ENCODE data around the gene AKR7A2. TPM values are rescaled to one million over a fixed set of nuclear protein-coding genes. Genes with fewer than 3 reads are reported as not detected.

Gene AKR7A2
- total RNA-seq, 4 donors from 2014 or later, result 45.2 to 68.2 (median 59.6) TPM

- Histone ChIP-seq H3K27me3 (no peaks in the 10 kb centered on the region), H3K36me3 (peaks cover 15 to 72% (median 66%) of the 10 kb centered on the region in 4 donors), H3K4me3 (no peak overlapping the region), H3K4me1 (peaks cover 9 to 43% (median 33%) of the 10 kb centered on the region in 4 donors), H3K9me3 (no peaks in the 10 kb centered on the region), H3K27ac (replicated peaks in 1 of 4) (no peak overlapping the region)
- DNase-seq (ENCODE audit: extremely low spot score), result no peak
- intact Hi-C loops (cut with DNase I), result no loop called here
- TF ChIP-seq POLR2AphosphoS5 (IDR thresholded peaks at IDR 0.05) (no peak), CTCF (IDR thresholded peaks at IDR 0.05) (no peak), POLR2A (IDR thresholded peaks at IDR 0.05; ENCODE audit: low read depth) (no peak), EP300 (IDR thresholded peaks at IDR 0.05) (no peak)
- 85% methylated on average over 18 of the region's 19 CpGs for WGBS
Observed at GRCh38 chr1:19339214-19339861, 27.4 kb upstream of the AKR7A2 start.

- no peak overlapping the region for H3K27ac ChIP-seq (replicated peaks in 1 of 4)
- intact Hi-C loops (cut with DNase I), result no loop called here
- H3K4me3 ChIP-seq, result no peak overlapping the region
- WGBS, result 72% methylated on average over 27 of the region's 27 CpGs
- H3K9me3 ChIP-seq, result no peaks in the 10 kb centered on the region
- peaks cover 9 to 33% (median 24%) of the 10 kb centered on the region in 4 donors for H3K4me1 ChIP-seq
- peak; percentile 17 to 28 (median 22) for TF ChIP-seq CTCF (IDR thresholded peaks at IDR 0.05)
- TF ChIP-seq EP300 (IDR thresholded peaks at IDR 0.05), result no peak
- peak in 1 of 2 donors; percentile 11 for TF ChIP-seq POLR2AphosphoS5 (IDR thresholded peaks at IDR 0.05)
- TF ChIP-seq POLR2A (IDR thresholded peaks at IDR 0.05; ENCODE audit: low read depth), result no peak
- peaks cover 8 to 65% (median 56%) of the 10 kb centered on the region in 4 donors for H3K36me3 ChIP-seq
- DNase-seq (ENCODE audit: extremely low spot score), result no peak
- H3K27me3 ChIP-seq, result no peaks in the 10 kb centered on the region
Observed at GRCh38 chr1:19338323-19338762, 26.4 kb upstream of the AKR7A2 start.

GRCh38 chr1:19337289-19337688 lies 25.3 kb upstream of the AKR7A2 start:
- no peak for DNase-seq (ENCODE audit: extremely low spot score)
- H3K4me1 ChIP-seq, result peaks cover 7 to 25% (median 14%) of the 10 kb centered on the region in 4 donors
- no peak for TF ChIP-seq POLR2A (IDR thresholded peaks at IDR 0.05; ENCODE audit: low read depth)
- no peak for TF ChIP-seq EP300 (IDR thresholded peaks at IDR 0.05)
- no peak for TF ChIP-seq CTCF (IDR thresholded peaks at IDR 0.05)
- no peak for TF ChIP-seq POLR2AphosphoS5 (IDR thresholded peaks at IDR 0.05)
- no peaks in the 10 kb centered on the region for H3K9me3 ChIP-seq
- H3K27me3 ChIP-seq, result no peaks in the 10 kb centered on the region
- WGBS, result 93% methylated on average over 4 of the region's 4 CpGs
- intact Hi-C loops (cut with DNase I), result no loop called here
- no peak overlapping the region for H3K27ac ChIP-seq (replicated peaks in 1 of 4)
- peaks cover 8 to 61% (median 49%) of the 10 kb centered on the region in 4 donors for H3K36me3 ChIP-seq
- H3K4me3 ChIP-seq, result no peak overlapping the region

- DNase-seq (ENCODE audit: extremely low spot score), result no peak
- Histone ChIP-seq H3K9me3 (no peaks in the 10 kb centered on the region), H3K4me1 (peaks cover 0 to 18% (median 6%) of the 10 kb centered on the region in 4 donors), H3K27me3 (no peaks in the 10 kb centered on the region), H3K36me3 (peaks cover 8 to 61% (median 49%) of the 10 kb centered on the region in 4 donors), H3K4me3 (no peak overlapping the region), H3K27ac (replicated peaks in 1 of 4) (no peak overlapping the region)
- WGBS, result 82% methylated on average over 7 of the region's 7 CpGs
- intact Hi-C loops (cut with DNase I), result no loop called here
- TF ChIP-seq EP300 (IDR thresholded peaks at IDR 0.05) (no peak), CTCF (IDR thresholded peaks at IDR 0.05) (no peak), POLR2A (IDR thresholded peaks at IDR 0.05; ENCODE audit: low read depth) (no peak), POLR2AphosphoS5 (IDR thresholded peaks at IDR 0.05) (no peak)
Observed at GRCh38 chr1:19336543-19336942, 24.6 kb upstream of the AKR7A2 start.
